ENCODE results near the gene SLC24A3.

SLC24A3 gene

GRCh38 chr20:19512886-19513677 is 300.6 kb downstream of the SLC24A3 start:
- Histone ChIP-seq H3K4me1 (ENCODE audit: low read length) (no peaks in the 10 kb centered on the region), H2AFZ (ENCODE audit: low read depth, low read length) (no peak overlapping the region), H3K36me3 (replicated peaks; ENCODE audit: low read depth, low read length) (no peaks in the 10 kb centered on the region), H3K9me3 (ENCODE audit: insufficient read depth, low read length) (no peaks in the 10 kb centered on the region), H3K27ac (ENCODE audit: low read length) (no peak overlapping the region), H3K4me2 (ENCODE audit: low read length) (no peak overlapping the region), H3K79me2 (ENCODE audit: low read length) (no peaks in the 10 kb centered on the region), H3K4me3 (ENCODE audit: low read length) (no peak overlapping the region), H3K9ac (ENCODE audit: low read length) (no peak overlapping the region), H3K27me3 (ENCODE audit: low read depth, low read length) (no peaks in the 10 kb centered on the region), H4K20me1 (ENCODE audit: insufficient read depth, low read length) (no peaks in the 10 kb centered on the region)
- TF ChIP-seq EZH2phosphoT487 (IDR thresholded peaks at IDR 0.05; ENCODE audit: low read depth) (no peak), CTCF (IDR thresholded peaks at IDR 0.05; ENCODE audit: low read depth, low read length) (no peak)

GRCh38 chr20:19515074-19515473 is 302.6 kb downstream of the SLC24A3 start:
- no peak overlapping the region for H3K9ac ChIP-seq (ENCODE audit: low read length)
- H3K27me3 ChIP-seq (ENCODE audit: low read depth, low read length) = no peaks in the 10 kb centered on the region
- H3K4me1 ChIP-seq (ENCODE audit: low read length) = peaks cover 16% of the 10 kb centered on the region
- no peak overlapping the region for H2AFZ ChIP-seq (ENCODE audit: low read depth, low read length)
- H3K36me3 ChIP-seq (replicated peaks; ENCODE audit: low read depth, low read length) = no peaks in the 10 kb centered on the region
- H3K9me3 ChIP-seq (ENCODE audit: insufficient read depth, low read length) = no peaks in the 10 kb centered on the region
- H4K20me1 ChIP-seq (ENCODE audit: insufficient read depth, low read length) = no peaks in the 10 kb centered on the region
- TF ChIP-seq EZH2phosphoT487 (IDR thresholded peaks at IDR 0.05; ENCODE audit: low read depth) (no peak), CTCF (IDR thresholded peaks at IDR 0.05; ENCODE audit: low read depth, low read length) (no peak)
- H3K27ac ChIP-seq (ENCODE audit: low read length) = no peak overlapping the region
- H3K79me2 ChIP-seq (ENCODE audit: low read length) = no peaks in the 10 kb centered on the region
- no peak overlapping the region for H3K4me2 ChIP-seq (ENCODE audit: low read length)
- no peak overlapping the region for H3K4me3 ChIP-seq (ENCODE audit: low read length)

GRCh38 chr20:19519466-19519865 is 307.0 kb downstream of the SLC24A3 start:
- Histone ChIP-seq H3K4me2 (ENCODE audit: low read length) (peak overlapping the region; percentile 51), H4K20me1 (ENCODE audit: insufficient read depth, low read length) (no peaks in the 10 kb centered on the region), H3K27me3 (ENCODE audit: low read depth, low read length) (no peaks in the 10 kb centered on the region), H3K4me3 (ENCODE audit: low read length) (peak overlapping the region; percentile 24; the same call in 1 of the 2 replicates), H3K36me3 (replicated peaks; ENCODE audit: low read depth, low read length) (no peaks in the 10 kb centered on the region), H3K9me3 (ENCODE audit: insufficient read depth, low read length) (no peaks in the 10 kb centered on the region), H3K4me1 (ENCODE audit: low read length) (peaks cover 53% of the 10 kb centered on the region), H3K27ac (ENCODE audit: low read length) (peak overlapping the region; percentile 62), H3K9ac (ENCODE audit: low read length) (no peak overlapping the region), H3K79me2 (ENCODE audit: low read length) (no peaks in the 10 kb centered on the region), H2AFZ (ENCODE audit: low read depth, low read length) (no peak overlapping the region; the same call in 1 of the 2 replicates)
- TF ChIP-seq CTCF (IDR thresholded peaks at IDR 0.05; ENCODE audit: low read depth, low read length) (no peak), EZH2phosphoT487 (IDR thresholded peaks at IDR 0.05; ENCODE audit: low read depth) (no peak)

GRCh38 chr20:19520261-19520660 is 307.8 kb downstream of the SLC24A3 start:
- H3K27ac ChIP-seq (ENCODE audit: low read length) = no peak overlapping the region
- H3K79me2 ChIP-seq (ENCODE audit: low read length) = no peaks in the 10 kb centered on the region
- H3K27me3 ChIP-seq (ENCODE audit: low read depth, low read length) = no peaks in the 10 kb centered on the region
- H4K20me1 ChIP-seq (ENCODE audit: insufficient read depth, low read length) = no peaks in the 10 kb centered on the region
- H3K4me1 ChIP-seq (ENCODE audit: low read length) = peaks cover 53% of the 10 kb centered on the region
- H2AFZ ChIP-seq (ENCODE audit: low read depth, low read length) = no peak overlapping the region
- H3K36me3 ChIP-seq (replicated peaks; ENCODE audit: low read depth, low read length) = no peaks in the 10 kb centered on the region
- no peak for TF ChIP-seq EZH2phosphoT487 (IDR thresholded peaks at IDR 0.05; ENCODE audit: low read depth)
- no peak overlapping the region for H3K4me3 ChIP-seq (ENCODE audit: low read length)
- H3K9ac ChIP-seq (ENCODE audit: low read length) = no peak overlapping the region
- H3K9me3 ChIP-seq (ENCODE audit: insufficient read depth, low read length) = no peaks in the 10 kb centered on the region
- H3K4me2 ChIP-seq (ENCODE audit: low read length) = peak overlapping the region; percentile 51; the same call in 1 of the 2 replicates
